H1 (cell line): Measurements from ENCODE around the gene EEF1G. TPM values are rescaled to one million over a fixed set of nuclear protein-coding genes. Genes with fewer than 3 reads are reported as not detected.

Source experiments
- CTCF ChIA-PET: fragments of 300-600 bp; sonication (Branson Sonifier 250); formaldehyde crosslinking; loops from one replicate; lab custom pipeline; 2021; ENCODE audit not compliant: partially characterized antibody; lab: Charles Lee
- POLR2A ChIA-PET: fragments of 300-600 bp; sonication (Branson Sonifier 250); formaldehyde crosslinking; loops from one replicate; lab custom pipeline; 2021; ENCODE audit warnings: inconsistent platforms; ENCODE audit not compliant: partially characterized antibody; lab: Charles Lee
- DNase-seq, 2 experiments: peaks; one replicate each; pipeline versions ENCODE4 v3.0.0 to v3.0.0-alpha.2; 2010 to 2022; ENCODE audit warnings: low spot score in 2 of 2, low read depth in 1 of 2, mixed read lengths in 1 of 2
- FAIRE-seq: peaks from 2 replicates; lab custom pipeline; 2011; peaks lifted over from hg19 to GRCh38; lab: Jason Lieb, UNC
- H2AFZ ChIP-seq: 2 replicates; pipeline ENCODE4 v1.8.1; 2012; ENCODE audit warnings: low read length, inconsistent platforms
- H2AK5ac ChIP-seq: 2 replicates; pipeline ENCODE4 v1.6.1; 2013; ENCODE audit warnings: low read depth, low read length
- H2BK120ac ChIP-seq: replicated peaks from 2 replicates; pipeline ENCODE3; 2013; ENCODE audit warnings: low read depth, low read length, inconsistent platforms
- H2BK12ac ChIP-seq: 2 replicates; pipeline ENCODE4 v1.6.1; 2013; ENCODE audit warnings: low read depth, low read length
- H2BK15ac ChIP-seq: 2 replicates; pipeline ENCODE4 v1.6.1; 2013; ENCODE audit warnings: low read length
- H2BK20ac ChIP-seq: 2 replicates; pipeline ENCODE4 v1.6.1; 2013; ENCODE audit warnings: low read length
- H2BK5ac ChIP-seq: 2 replicates; pipeline ENCODE4 v1.6.1; 2013; ENCODE audit warnings: low read depth, low read length
- H3K14ac ChIP-seq: 2 replicates; pipeline ENCODE4 v1.6.1; 2013; ENCODE audit warnings: inconsistent platforms; ENCODE audit not compliant: insufficient read length
- H3K18ac ChIP-seq: 2 replicates; pipeline ENCODE4 v1.6.1; 2013; ENCODE audit warnings: low read length; ENCODE audit errors: extremely low read depth
- H3K23ac ChIP-seq: 2 replicates; pipeline ENCODE4 v1.6.1; 2013; ENCODE audit warnings: inconsistent platforms; ENCODE audit not compliant: insufficient read length
- H3K23me2 ChIP-seq: 2 replicates; pipeline ENCODE4 v1.6.1; 2013; ENCODE audit warnings: low read depth, low read length
- H3K27ac ChIP-seq: 2 replicates; pipeline ENCODE4 v1.6.1; 2011; ENCODE audit warnings: low read depth, low read length, inconsistent platforms
- H3K27me3 ChIP-seq, 4 experiments: replicated peaks in 1 of 4; 1 replicate in 1 of 4; 2 replicates in 3 of 4; pipeline versions ENCODE4 v1.6.1 to v1.8.1; 2011 to 2013; ENCODE audit warnings: low read length in 3 of 4, mild to moderate bottlenecking in 3 of 4, inconsistent platforms in 2 of 4, mixed read lengths in 2 of 4, moderate library complexity in 1 of 4; ENCODE audit not compliant: control insufficient read depth in 3 of 4, insufficient read depth in 3 of 4; ENCODE audit errors: extremely low read depth in 1 of 4
- H3K36me3 ChIP-seq, 4 experiments: 2 replicates each; pipeline versions ENCODE4 v1.6.1 to v1.8.1; 2011 to 2013; ENCODE audit warnings: mild to moderate bottlenecking in 4 of 4, low read length in 3 of 4, moderate library complexity in 2 of 4, control low read depth in 1 of 4, inconsistent platforms in 1 of 4; ENCODE audit not compliant: insufficient read depth in 4 of 4, control insufficient read depth in 2 of 4
- H3K4ac ChIP-seq: replicated peaks from 2 replicates; pipeline ENCODE3; 2013; ENCODE audit warnings: low read length, low read depth, mixed read lengths, inconsistent platforms; ENCODE audit not compliant: insufficient read length
- H3K4me1 ChIP-seq, 4 experiments: replicated peaks in 1 of 4; 1 replicate in 1 of 4; 2 replicates in 3 of 4; pipeline versions ENCODE4 v1.6.1 to v1.8.1; 2011 to 2013; ENCODE audit warnings: low read length in 3 of 4, inconsistent platforms in 2 of 4, mixed read lengths in 1 of 4; ENCODE audit not compliant: insufficient read depth in 4 of 4, control insufficient read depth in 3 of 4
- H3K4me2 ChIP-seq, 2 experiments: 2 replicates each; pipeline versions ENCODE4 v1.6.1 to v1.8.1; 2011 to 2013; ENCODE audit warnings: low read depth in 2 of 2, low read length in 2 of 2, control low read depth in 1 of 2, inconsistent platforms in 1 of 2, mild to moderate bottlenecking in 1 of 2; ENCODE audit not compliant: insufficient read depth in 1 of 2
- H3K4me3 ChIP-seq, 4 experiments: fragments of 200-600, 300-600 bp in 1 of 4; sonication (generic), shearing (Covaris generic), sonication (Bioruptor Twin) in 1 of 4; 2 replicates each; pipeline versions ENCODE4 v1.5.1 to v1.8.1; 2011 to 2016; ENCODE audit warnings: low read length in 4 of 4, low read depth in 3 of 4, control low read depth in 2 of 4, inconsistent platforms in 2 of 4, mild to moderate bottlenecking in 2 of 4, mixed read lengths in 1 of 4, moderate library complexity in 1 of 4; ENCODE audit not compliant: insufficient read depth in 2 of 4; ENCODE audit errors: extremely low read depth in 1 of 4
- H3K56ac ChIP-seq: replicated peaks from 2 replicates; pipeline ENCODE3; 2013; ENCODE audit warnings: low read depth, mild to moderate bottlenecking, mixed read lengths, low read length, inconsistent platforms; ENCODE audit not compliant: insufficient read length
- H3K79me1 ChIP-seq: 2 replicates; pipeline ENCODE4 v1.6.1; 2013; ENCODE audit warnings: low read depth, low read length, control low read depth
- H3K79me2 ChIP-seq, 2 experiments: 2 replicates each; pipeline versions ENCODE4 v1.6.1 to v1.8.1; 2012 to 2013; ENCODE audit warnings: low read length in 2 of 2, mild to moderate bottlenecking in 2 of 2, inconsistent platforms in 1 of 2; ENCODE audit not compliant: insufficient read depth in 2 of 2, control insufficient read depth in 1 of 2
- H3K9ac ChIP-seq, 4 experiments: replicated peaks in 1 of 4; 1 replicate in 1 of 4; 2 replicates in 3 of 4; pipeline versions ENCODE4 v1.6.1 to v1.8.1; 2011 to 2013; ENCODE audit warnings: low read depth in 3 of 4, low read length in 3 of 4, control low read depth in 2 of 4, mild to moderate bottlenecking in 2 of 4, moderate library complexity in 2 of 4, inconsistent platforms in 1 of 4; ENCODE audit errors: extremely low read depth in 1 of 4
- H3K9me3 ChIP-seq, 2 experiments: 2 replicates each; pipeline versions ENCODE4 v1.6.1 to v1.8.1; 2012 to 2013; ENCODE audit warnings: mild to moderate bottlenecking in 2 of 2, moderate library complexity in 2 of 2, control low read depth in 1 of 2, inconsistent platforms in 1 of 2, low read depth in 1 of 2, low read length in 1 of 2, mixed read lengths in 1 of 2; ENCODE audit not compliant: insufficient read depth in 2 of 2
- H4K20me1 ChIP-seq, 2 experiments: replicated peaks in 1 of 2; 2 replicates each; pipeline versions ENCODE3 to v1.8.1; 2011 to 2013; ENCODE audit warnings: inconsistent platforms in 2 of 2, low read length in 2 of 2, mild to moderate bottlenecking in 1 of 2; ENCODE audit not compliant: insufficient read depth in 2 of 2, control insufficient read depth in 1 of 2
- H4K5ac ChIP-seq: 2 replicates; pipeline ENCODE4 v1.6.1; 2013; ENCODE audit warnings: low read length, low read depth, mixed read lengths, inconsistent platforms; ENCODE audit not compliant: insufficient read length
- H4K8ac ChIP-seq: 2 replicates; pipeline ENCODE4 v1.8.0; 2013; ENCODE audit warnings: mild to moderate bottlenecking, moderate library complexity, low read length, inconsistent platforms; ENCODE audit not compliant: insufficient read depth; ENCODE audit errors: extremely low read depth
- H4K91ac ChIP-seq: replicated peaks from 2 replicates; pipeline ENCODE3; 2013; ENCODE audit warnings: low read length, mixed read lengths, inconsistent platforms; ENCODE audit not compliant: insufficient read length
- ATF2 ChIP-seq: IDR thresholded peaks from 2 replicates; pipeline ENCODE4 v1.6.1; 2012; ENCODE audit warnings: low read length, inconsistent platforms
- BCL11A ChIP-seq, 2 experiments: IDR thresholded peaks; one replicate each; pipeline ENCODE4 v1.6.1; 2011; ENCODE audit warnings: low read depth in 2 of 2, low read length in 2 of 2, mild to moderate bottlenecking in 2 of 2
- EGR1 ChIP-seq: IDR thresholded peaks from 2 replicates; pipeline ENCODE4 v1.6.1; 2011; ENCODE audit warnings: low read depth, low read length, borderline replicate concordance
- KDM4A ChIP-seq: IDR thresholded peaks from one replicate; pipeline ENCODE4 v1.7.1; 2012; ENCODE audit warnings: low read depth, mild to moderate bottlenecking, moderate library complexity, low read length, inconsistent platforms; ENCODE audit not compliant: severe bottlenecking
- NRF1 ChIP-seq: IDR thresholded peaks from 2 replicates; pipeline ENCODE4 v1.6.1; 2011; ENCODE audit warnings: mild to moderate bottlenecking, low read depth, low read length, improper control_type of control experiment
- SAP30 ChIP-seq: fragments of 300-600 bp; sonication (generic); IDR thresholded peaks from 2 replicates; pipeline ENCODE4 v1.7.1; 2012; ENCODE audit warnings: low read length, moderate library complexity, mild to moderate bottlenecking, inconsistent platforms; ENCODE audit not compliant: insufficient read depth, insufficient replicate concordance
- SIX5 ChIP-seq: IDR thresholded peaks from 2 replicates; pipeline ENCODE4 v1.6.1; 2011; ENCODE audit warnings: mild to moderate bottlenecking, low read depth, low read length
- ZNF274 ChIP-seq: IDR thresholded peaks from 2 replicates; pipeline ENCODE4 v1.7.0; 2012; ENCODE audit warnings: low read length, borderline replicate concordance; ENCODE audit errors: extremely low read depth
- WGBS, 2 experiments: shearing (Covaris generic) in 1 of 2; methylation state at CpG; one replicate each; pipeline versions ENCODE4 v1.1.6 to v1.1.7; 2013 to 2015; ENCODE audit warnings: low lambda C conversion rate in 2 of 2, mixed read lengths in 2 of 2, inconsistent platforms in 1 of 2, low coverage in 1 of 2, missing lambda C conversion rate in 1 of 2; ENCODE audit not compliant: insufficient replicate concordance in 2 of 2, insufficient coverage in 1 of 2, insufficient read length in 1 of 2; ENCODE audit errors: extremely low coverage in 1 of 2, missing lambda C conversion rate in 1 of 2; 5-methylcytosine and 5-hydroxymethylcytosine counted together
- polyA plus RNA-seq, 7 experiments: library from polyadenylated mRNA; depleted of rRNA in 3 of 7; stranded (reverse) in 5 of 7; unstranded in 2 of 7; fragments of >200 nt in 5 of 7; fragments of 200-250 nt in 2 of 7; gene quantifications; 1 replicate in 5 of 7; 2 replicates in 1 of 7; 4 replicates in 1 of 7; pipeline versions ENCODE4 v1.2.1 to v1.2.3, GENCODE V29; 2011 to 2013; ENCODE audit warnings: missing spikeins in 2 of 7, mixed read lengths in 2 of 7
- total RNA-seq: library from RNA; stranded (reverse); fragmentation: NEBNext Ultra II Directional; extraction: Animal tissue kit (Norgen Biotek cat#: 25700); gene quantifications from 2 replicates; pipeline ENCODE4 v1.2.1, GENCODE V29; 2021

The EEF1G gene
- total and polyA plus RNA-seq, 2 of the 8 experiments (the other 6 are each of a cell fraction or from before 2014, with no cell fraction given) = 1,627 to 1,996 TPM

DNA sequence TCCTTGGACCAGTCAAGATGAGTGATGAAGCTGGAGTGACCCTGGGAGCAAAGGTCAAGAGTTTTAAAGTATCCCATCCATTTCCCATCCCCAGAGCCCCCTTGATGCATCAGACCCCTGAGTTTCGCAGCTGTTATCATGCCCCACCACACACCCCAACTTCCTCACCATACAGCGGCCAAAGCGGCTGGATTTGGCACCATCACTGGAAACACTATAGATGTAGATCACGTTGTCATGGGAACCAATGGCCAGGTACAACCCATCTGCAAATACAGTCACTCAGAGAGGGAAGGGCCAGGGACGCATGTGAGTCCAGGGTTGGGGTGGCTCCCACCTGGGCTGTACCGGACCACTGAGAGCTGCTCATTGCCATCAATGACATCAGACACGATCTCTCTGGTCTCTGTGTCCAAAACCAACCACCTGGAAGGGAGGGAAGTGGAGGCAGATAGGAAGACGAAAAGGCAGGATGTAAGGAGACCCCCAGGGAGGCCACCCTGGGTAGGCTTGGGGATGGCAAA is 30.1 kb upstream of the EEF1G start:
- H3K23ac ChIP-seq = no peak overlapping the region
- no peak overlapping the region for H3K27ac ChIP-seq
- H3K79me1 ChIP-seq = no peaks in the 10 kb centered on the region; the same call in 1 of the 2 replicates
- no peaks in the 10 kb centered on the region for H3K9me3 ChIP-seq
- H3K27me3 ChIP-seq = peaks cover 0 to 13% (median 11%) of the 10 kb centered on the region in 4 experiments; a peak in 6 of 7 replicates
- DNase-seq (no peak), FAIRE-seq (no peak)
- no peaks in the 10 kb centered on the region; a peak in 3 of 8 replicates for H3K36me3 ChIP-seq
- TF ChIP-seq KDM4A = no peak
- TF ChIP-seq ZNF274 = no peak
- TF ChIP-seq SAP30 = no peak
- TF ChIP-seq SIX5 = no peak
- TF ChIP-seq ATF2 = no peak
- TF ChIP-seq EGR1 = no peak
- no peak for TF ChIP-seq BCL11A (IDR thresholded peaks at IDR 0.05; ENCODE audit: low read depth in 2 of 2, low read length in 2 of 2)
- no peak for TF ChIP-seq NRF1
- no peak overlapping the region for H2AFZ ChIP-seq
- H3K14ac ChIP-seq = no peak overlapping the region
- no peak overlapping the region; a peak in 1 of 7 replicates for H3K9ac ChIP-seq
- H3K79me2 ChIP-seq = peaks cover 0 to 17% of the 10 kb centered on the region in 2 experiments; a peak in 2 of 4 replicates
- H4K20me1 ChIP-seq = peaks cover 0 to 6% of the 10 kb centered on the region in 2 experiments
- no peak overlapping the region for H4K5ac ChIP-seq
- H2BK120ac ChIP-seq = no peak overlapping the region
- H3K56ac ChIP-seq = no peak overlapping the region
- no peak overlapping the region for H4K91ac ChIP-seq
- no peak overlapping the region for H2AK5ac ChIP-seq
- no peak overlapping the region for H3K4ac ChIP-seq
- no peak overlapping the region for H2BK12ac ChIP-seq
- H3K4me3 ChIP-seq = no peak overlapping the region
- H2BK15ac ChIP-seq = no peak overlapping the region
- CTCF ChIA-PET = interaction anchor here (0.6 to 10.2 kb wide), 6 partner anchors 8 to 43 kb away, joined by 3 to 97 read pairs (median 5); partner anchors contain the start of genes EML3, ROM1 and TUT1
- H3K4me2 ChIP-seq = peak overlapping the region in 1 of 2 experiments; percentile 72; a peak in 1 of 4 replicates
- H3K18ac ChIP-seq = no peak overlapping the region
- no peak overlapping the region for H2BK20ac ChIP-seq
- POLR2A ChIA-PET = interaction anchor here (1.0 to 15.8 kb wide), 8 partner anchors 8 to 237 kb away, joined by 3 to 235 read pairs (median 18); partner anchors contain the start of genes B3GAT3, C11orf98, CSKMT and EEF1G
- 91% methylated on average over 8 of the region's 8 CpGs; no CpG with 5 or more reads in 1 of the 2 experiments for WGBS, 2 experiments
- H4K8ac ChIP-seq = no peak overlapping the region
- H3K4me1 ChIP-seq = peaks cover 10 to 35% (median 17%) of the 10 kb centered on the region in 4 experiments
- peaks cover 17% of the 10 kb centered on the region; the same call in 1 of the 2 replicates for H3K23me2 ChIP-seq
- H2BK5ac ChIP-seq = no peak overlapping the region
